H1 (cell line): ENCODE results near the gene CUBN. TPM values are rescaled to one million over a fixed set of nuclear protein-coding genes. Genes with fewer than 3 reads are reported as not detected.

Experiments
- CTCF ChIA-PET: fragments of 300-600 bp; sonication (Branson Sonifier 250); formaldehyde crosslinking; loops from one replicate; lab custom pipeline; 2021; ENCODE audit not compliant: partially characterized antibody; lab: Charles Lee
- POLR2A ChIA-PET: fragments of 300-600 bp; sonication (Branson Sonifier 250); formaldehyde crosslinking; loops from one replicate; lab custom pipeline; 2021; ENCODE audit warnings: inconsistent platforms; ENCODE audit not compliant: partially characterized antibody; lab: Charles Lee
- DNase-seq, 2 experiments: peaks; one replicate each; pipeline versions ENCODE4 v3.0.0 to v3.0.0-alpha.2; 2010 to 2022; ENCODE audit warnings: low spot score in 2 of 2, low read depth in 1 of 2, mixed read lengths in 1 of 2
- FAIRE-seq: peaks from 2 replicates; lab custom pipeline; 2011; peaks lifted over from hg19 to GRCh38; lab: Jason Lieb, UNC
- H2AFZ ChIP-seq: 2 replicates; pipeline ENCODE4 v1.8.1; 2012; ENCODE audit warnings: low read length, inconsistent platforms
- H2AK5ac ChIP-seq: 2 replicates; pipeline ENCODE4 v1.6.1; 2013; ENCODE audit warnings: low read depth, low read length
- H2BK120ac ChIP-seq: replicated peaks from 2 replicates; pipeline ENCODE3; 2013; ENCODE audit warnings: low read depth, low read length, inconsistent platforms
- H2BK12ac ChIP-seq: 2 replicates; pipeline ENCODE4 v1.6.1; 2013; ENCODE audit warnings: low read depth, low read length
- H2BK15ac ChIP-seq: 2 replicates; pipeline ENCODE4 v1.6.1; 2013; ENCODE audit warnings: low read length
- H2BK20ac ChIP-seq: 2 replicates; pipeline ENCODE4 v1.6.1; 2013; ENCODE audit warnings: low read length
- H2BK5ac ChIP-seq: 2 replicates; pipeline ENCODE4 v1.6.1; 2013; ENCODE audit warnings: low read depth, low read length
- H3K14ac ChIP-seq: 2 replicates; pipeline ENCODE4 v1.6.1; 2013; ENCODE audit warnings: inconsistent platforms; ENCODE audit not compliant: insufficient read length
- H3K18ac ChIP-seq: 2 replicates; pipeline ENCODE4 v1.6.1; 2013; ENCODE audit warnings: low read length; ENCODE audit errors: extremely low read depth
- H3K23ac ChIP-seq: 2 replicates; pipeline ENCODE4 v1.6.1; 2013; ENCODE audit warnings: inconsistent platforms; ENCODE audit not compliant: insufficient read length
- H3K23me2 ChIP-seq: 2 replicates; pipeline ENCODE4 v1.6.1; 2013; ENCODE audit warnings: low read depth, low read length
- H3K27ac ChIP-seq: 2 replicates; pipeline ENCODE4 v1.6.1; 2011; ENCODE audit warnings: low read depth, low read length, inconsistent platforms
- H3K27me3 ChIP-seq, 4 experiments: replicated peaks in 1 of 4; 1 replicate in 1 of 4; 2 replicates in 3 of 4; pipeline versions ENCODE4 v1.6.1 to v1.8.1; 2011 to 2013; ENCODE audit warnings: low read length in 3 of 4, mild to moderate bottlenecking in 3 of 4, inconsistent platforms in 2 of 4, mixed read lengths in 2 of 4, moderate library complexity in 1 of 4; ENCODE audit not compliant: control insufficient read depth in 3 of 4, insufficient read depth in 3 of 4; ENCODE audit errors: extremely low read depth in 1 of 4
- H3K36me3 ChIP-seq, 4 experiments: 2 replicates each; pipeline versions ENCODE4 v1.6.1 to v1.8.1; 2011 to 2013; ENCODE audit warnings: mild to moderate bottlenecking in 4 of 4, low read length in 3 of 4, moderate library complexity in 2 of 4, control low read depth in 1 of 4, inconsistent platforms in 1 of 4; ENCODE audit not compliant: insufficient read depth in 4 of 4, control insufficient read depth in 2 of 4
- H3K4ac ChIP-seq: replicated peaks from 2 replicates; pipeline ENCODE3; 2013; ENCODE audit warnings: low read length, low read depth, mixed read lengths, inconsistent platforms; ENCODE audit not compliant: insufficient read length
- H3K4me1 ChIP-seq, 4 experiments: replicated peaks in 1 of 4; 1 replicate in 1 of 4; 2 replicates in 3 of 4; pipeline versions ENCODE4 v1.6.1 to v1.8.1; 2011 to 2013; ENCODE audit warnings: low read length in 3 of 4, inconsistent platforms in 2 of 4, mixed read lengths in 1 of 4; ENCODE audit not compliant: insufficient read depth in 4 of 4, control insufficient read depth in 3 of 4
- H3K4me2 ChIP-seq, 2 experiments: 2 replicates each; pipeline versions ENCODE4 v1.6.1 to v1.8.1; 2011 to 2013; ENCODE audit warnings: low read depth in 2 of 2, low read length in 2 of 2, control low read depth in 1 of 2, inconsistent platforms in 1 of 2, mild to moderate bottlenecking in 1 of 2; ENCODE audit not compliant: insufficient read depth in 1 of 2
- H3K4me3 ChIP-seq, 4 experiments: fragments of 200-600, 300-600 bp in 1 of 4; sonication (generic), shearing (Covaris generic), sonication (Bioruptor Twin) in 1 of 4; 2 replicates each; pipeline versions ENCODE4 v1.5.1 to v1.8.1; 2011 to 2016; ENCODE audit warnings: low read length in 4 of 4, low read depth in 3 of 4, control low read depth in 2 of 4, inconsistent platforms in 2 of 4, mild to moderate bottlenecking in 2 of 4, mixed read lengths in 1 of 4, moderate library complexity in 1 of 4; ENCODE audit not compliant: insufficient read depth in 2 of 4; ENCODE audit errors: extremely low read depth in 1 of 4
- H3K56ac ChIP-seq: replicated peaks from 2 replicates; pipeline ENCODE3; 2013; ENCODE audit warnings: low read depth, mild to moderate bottlenecking, mixed read lengths, low read length, inconsistent platforms; ENCODE audit not compliant: insufficient read length
- H3K79me1 ChIP-seq: 2 replicates; pipeline ENCODE4 v1.6.1; 2013; ENCODE audit warnings: low read depth, low read length, control low read depth
- H3K79me2 ChIP-seq, 2 experiments: 2 replicates each; pipeline versions ENCODE4 v1.6.1 to v1.8.1; 2012 to 2013; ENCODE audit warnings: low read length in 2 of 2, mild to moderate bottlenecking in 2 of 2, inconsistent platforms in 1 of 2; ENCODE audit not compliant: insufficient read depth in 2 of 2, control insufficient read depth in 1 of 2
- H3K9ac ChIP-seq, 4 experiments: replicated peaks in 1 of 4; 1 replicate in 1 of 4; 2 replicates in 3 of 4; pipeline versions ENCODE4 v1.6.1 to v1.8.1; 2011 to 2013; ENCODE audit warnings: low read depth in 3 of 4, low read length in 3 of 4, control low read depth in 2 of 4, mild to moderate bottlenecking in 2 of 4, moderate library complexity in 2 of 4, inconsistent platforms in 1 of 4; ENCODE audit errors: extremely low read depth in 1 of 4
- H3K9me3 ChIP-seq, 2 experiments: 2 replicates each; pipeline versions ENCODE4 v1.6.1 to v1.8.1; 2012 to 2013; ENCODE audit warnings: mild to moderate bottlenecking in 2 of 2, moderate library complexity in 2 of 2, control low read depth in 1 of 2, inconsistent platforms in 1 of 2, low read depth in 1 of 2, low read length in 1 of 2, mixed read lengths in 1 of 2; ENCODE audit not compliant: insufficient read depth in 2 of 2
- H4K20me1 ChIP-seq, 2 experiments: replicated peaks in 1 of 2; 2 replicates each; pipeline versions ENCODE3 to v1.8.1; 2011 to 2013; ENCODE audit warnings: inconsistent platforms in 2 of 2, low read length in 2 of 2, mild to moderate bottlenecking in 1 of 2; ENCODE audit not compliant: insufficient read depth in 2 of 2, control insufficient read depth in 1 of 2
- H4K5ac ChIP-seq: 2 replicates; pipeline ENCODE4 v1.6.1; 2013; ENCODE audit warnings: low read length, low read depth, mixed read lengths, inconsistent platforms; ENCODE audit not compliant: insufficient read length
- H4K8ac ChIP-seq: 2 replicates; pipeline ENCODE4 v1.8.0; 2013; ENCODE audit warnings: mild to moderate bottlenecking, moderate library complexity, low read length, inconsistent platforms; ENCODE audit not compliant: insufficient read depth; ENCODE audit errors: extremely low read depth
- H4K91ac ChIP-seq: replicated peaks from 2 replicates; pipeline ENCODE3; 2013; ENCODE audit warnings: low read length, mixed read lengths, inconsistent platforms; ENCODE audit not compliant: insufficient read length
- MAFK ChIP-seq: IDR thresholded peaks from 2 replicates; pipeline ENCODE4 v1.6.1; 2012; ENCODE audit warnings: low read depth, mild to moderate bottlenecking, improper control_type of control experiment, low read length
- NRF1 ChIP-seq: IDR thresholded peaks from 2 replicates; pipeline ENCODE4 v1.6.1; 2011; ENCODE audit warnings: mild to moderate bottlenecking, low read depth, low read length, improper control_type of control experiment
- SIX5 ChIP-seq: IDR thresholded peaks from 2 replicates; pipeline ENCODE4 v1.6.1; 2011; ENCODE audit warnings: mild to moderate bottlenecking, low read depth, low read length
- WGBS, 2 experiments: shearing (Covaris generic) in 1 of 2; methylation state at CpG; one replicate each; pipeline versions ENCODE4 v1.1.6 to v1.1.7; 2013 to 2015; ENCODE audit warnings: low lambda C conversion rate in 2 of 2, mixed read lengths in 2 of 2, inconsistent platforms in 1 of 2, low coverage in 1 of 2, missing lambda C conversion rate in 1 of 2; ENCODE audit not compliant: insufficient replicate concordance in 2 of 2, insufficient coverage in 1 of 2, insufficient read length in 1 of 2; ENCODE audit errors: extremely low coverage in 1 of 2, missing lambda C conversion rate in 1 of 2; 5-methylcytosine and 5-hydroxymethylcytosine counted together
- polyA plus RNA-seq, 7 experiments: library from polyadenylated mRNA; depleted of rRNA in 3 of 7; stranded (reverse) in 5 of 7; unstranded in 2 of 7; fragments of >200 nt in 5 of 7; fragments of 200-250 nt in 2 of 7; gene quantifications; 1 replicate in 5 of 7; 2 replicates in 1 of 7; 4 replicates in 1 of 7; pipeline versions ENCODE4 v1.2.1 to v1.2.3, GENCODE V29; 2011 to 2013; ENCODE audit warnings: missing spikeins in 2 of 7, mixed read lengths in 2 of 7
- total RNA-seq: library from RNA; stranded (reverse); fragmentation: NEBNext Ultra II Directional; extraction: Animal tissue kit (Norgen Biotek cat#: 25700); gene quantifications from 2 replicates; pipeline ENCODE4 v1.2.1, GENCODE V29; 2021

CUBN gene
- total and polyA plus RNA-seq, 2 of the 8 experiments (the other 6 are each of a cell fraction or from before 2014, with no cell fraction given) = 0.04 to 0.08 TPM

DNA sequence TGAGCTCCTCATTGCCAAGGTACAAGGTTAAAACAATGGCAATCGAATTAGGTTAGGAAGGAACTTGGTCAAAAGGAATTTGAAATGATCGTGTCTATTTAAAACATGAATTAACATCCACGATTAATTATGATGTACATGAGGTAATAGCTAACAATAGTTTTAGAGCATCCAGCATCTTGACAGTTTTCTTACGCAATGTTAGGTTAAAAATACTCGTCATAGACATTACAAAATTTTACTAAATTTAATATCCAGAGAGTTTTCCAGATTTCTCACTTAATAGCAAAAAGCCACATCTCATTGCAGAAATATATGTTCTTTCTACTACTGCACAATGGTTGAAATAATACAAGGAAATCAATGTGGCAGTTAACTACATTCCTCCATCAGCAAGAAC is 22.6 kb downstream of the CUBN start:
- H2BK120ac ChIP-seq = no peak overlapping the region
- H4K91ac ChIP-seq = no peak overlapping the region
- H3K14ac ChIP-seq = no peak overlapping the region
- no peak overlapping the region for H4K5ac ChIP-seq
- no peak overlapping the region for H2AK5ac ChIP-seq
- no peak overlapping the region for H3K4me2 ChIP-seq
- H3K27ac ChIP-seq = no peak overlapping the region
- 93% methylated on average over 5 of the region's 5 CpGs; no CpG with 5 or more reads in 1 of the 2 experiments for WGBS, 2 experiments
- no peak overlapping the region for H3K4ac ChIP-seq
- no peak overlapping the region for H3K9ac ChIP-seq
- DNase-seq (no peak), FAIRE-seq (no peak)
- H3K56ac ChIP-seq = no peak overlapping the region
- H3K23me2 ChIP-seq = no peaks in the 10 kb centered on the region
- no peak overlapping the region for H2BK20ac ChIP-seq
- H2AFZ ChIP-seq = no peak overlapping the region
- no peak overlapping the region for H2BK5ac ChIP-seq
- ChIA-PET CTCF (interaction anchor here (1.0 to 1.3 kb wide), 2 partner anchors 19 to 22 kb away, joined by 4 read pairs; no protein-coding TSS in a partner anchor), POLR2A (no interaction called here)
- no peak overlapping the region for H2BK12ac ChIP-seq
- TF ChIP-seq NRF1 (no peak), SIX5 (no peak), MAFK (no peak)
- H3K4me1 ChIP-seq = no peaks in the 10 kb centered on the region
- H3K79me2 ChIP-seq = no peaks in the 10 kb centered on the region
- H3K9me3 ChIP-seq = no peaks in the 10 kb centered on the region
- H2BK15ac ChIP-seq = no peak overlapping the region
- no peaks in the 10 kb centered on the region for H3K27me3 ChIP-seq
- no peak overlapping the region for H3K4me3 ChIP-seq
- H3K23ac ChIP-seq = no peak overlapping the region
- no peaks in the 10 kb centered on the region for H3K79me1 ChIP-seq
- no peaks in the 10 kb centered on the region for H4K20me1 ChIP-seq
- no peaks in the 10 kb centered on the region for H3K36me3 ChIP-seq
- H4K8ac ChIP-seq = no peak overlapping the region
- H3K18ac ChIP-seq = no peak overlapping the region
